Karpas-422 (cell line): ENCODE results near the gene OBSCN. TPM values are rescaled to one million over a fixed set of nuclear protein-coding genes. Genes with fewer than 3 reads are reported as not detected.

Experiments used
- DNase-seq: peaks from one replicate; pipeline ENCODE4 v3.0.0-alpha.2; 2015
- H2AFZ ChIP-seq: fragments of 200-600 bp; sonication (generic); 2 replicates; pipeline ENCODE4 v1.6.1; 2014; ENCODE audit warnings: antibody characterized with exemption, low read length, mixed read lengths
- H3K27ac ChIP-seq: fragments of 200-600 bp; sonication (generic); 2 replicates; pipeline ENCODE4 v1.5.1; 2014; ENCODE audit warnings: mild to moderate bottlenecking, low read length, moderate library complexity
- H3K27me3 ChIP-seq: fragments of 200-600 bp; sonication (generic); 2 replicates; pipeline ENCODE4 v1.6.1; 2014; ENCODE audit warnings: low read length, mixed read lengths
- H3K36me3 ChIP-seq: fragments of 200-600 bp; sonication (generic); 2 replicates; pipeline ENCODE4 v1.6.1; 2014; ENCODE audit warnings: low read length, mixed read lengths; ENCODE audit not compliant: insufficient read depth
- H3K4me1 ChIP-seq: fragments of 200-600 bp; sonication (generic); 2 replicates; pipeline ENCODE4 v1.6.1; 2014; ENCODE audit warnings: mild to moderate bottlenecking, low read length, mixed read lengths
- H3K4me2 ChIP-seq: fragments of 200-600 bp; sonication (generic); 2 replicates; pipeline ENCODE4 v1.6.1; 2014; ENCODE audit warnings: low read length, low read depth, mild to moderate bottlenecking; ENCODE audit not compliant: poor library complexity, severe bottlenecking
- H3K4me3 ChIP-seq: fragments of 200-600 bp; sonication (generic); 2 replicates; pipeline ENCODE4 v1.5.1; 2014; ENCODE audit warnings: mild to moderate bottlenecking, antibody characterized with exemption, low read length, mixed read lengths
- H3K79me2 ChIP-seq: fragments of 200-600 bp; sonication (generic); 2 replicates; pipeline ENCODE4 v1.6.1; 2014; ENCODE audit warnings: mild to moderate bottlenecking, low read length, mixed read lengths
- H3K9ac ChIP-seq: fragments of 200-600 bp; sonication (generic); 2 replicates; pipeline ENCODE4 v1.6.0; 2014; ENCODE audit warnings: low read length
- H3K9me2 ChIP-seq: fragments of 200-600 bp; sonication (generic), shearing (Covaris generic); replicated peaks from 2 replicates; pipeline ENCODE4 v1.6.0; 2014; ENCODE audit warnings: mild to moderate bottlenecking, low read length, moderate library complexity; ENCODE audit not compliant: insufficient read depth
- H3K9me3 ChIP-seq: fragments of 300-700, 200-600 bp; sonication (generic); 2 replicates; pipeline ENCODE4 v1.6.1; 2014; ENCODE audit warnings: low read length, mixed read lengths
- H4K20me1 ChIP-seq: fragments of 200-600 bp; sonication (generic); 2 replicates; pipeline ENCODE4 v1.6.1; 2014; ENCODE audit warnings: mild to moderate bottlenecking, antibody characterized with exemption, low read length, low read depth; ENCODE audit not compliant: insufficient read depth
- total RNA-seq: library from RNA; depleted of rRNA; stranded (reverse); fragments of >200 nt; shearing (Covaris generic); gene quantifications from 2 replicates; pipeline ENCODE4 v1.2.3, GENCODE V29; 2014; ENCODE audit warnings: low replicate concordance

The OBSCN gene
- total RNA-seq, 1 experiment from 2014 or later, result 17.5 TPM

GRCh38 chr1:228368801-228369607, 161.2 kb downstream of the OBSCN start:
- Histone ChIP-seq H3K79me2 (no peaks in the 10 kb centered on the region), H3K27ac (no peak overlapping the region), H3K4me1 (peaks cover 23% of the 10 kb centered on the region), H4K20me1 (peaks cover 6% of the 10 kb centered on the region; the same call in 1 of the 2 replicates), H3K27me3 (no peaks in the 10 kb centered on the region), H2AFZ (no peak overlapping the region), H3K4me2 (no peak overlapping the region), H3K9ac (no peak overlapping the region), H3K36me3 (no peaks in the 10 kb centered on the region), H3K9me3 (no peaks in the 10 kb centered on the region), H3K9me2 (no peaks in the 10 kb centered on the region), H3K4me3 (no peak overlapping the region)
- no peak for DNase-seq

DNA sequence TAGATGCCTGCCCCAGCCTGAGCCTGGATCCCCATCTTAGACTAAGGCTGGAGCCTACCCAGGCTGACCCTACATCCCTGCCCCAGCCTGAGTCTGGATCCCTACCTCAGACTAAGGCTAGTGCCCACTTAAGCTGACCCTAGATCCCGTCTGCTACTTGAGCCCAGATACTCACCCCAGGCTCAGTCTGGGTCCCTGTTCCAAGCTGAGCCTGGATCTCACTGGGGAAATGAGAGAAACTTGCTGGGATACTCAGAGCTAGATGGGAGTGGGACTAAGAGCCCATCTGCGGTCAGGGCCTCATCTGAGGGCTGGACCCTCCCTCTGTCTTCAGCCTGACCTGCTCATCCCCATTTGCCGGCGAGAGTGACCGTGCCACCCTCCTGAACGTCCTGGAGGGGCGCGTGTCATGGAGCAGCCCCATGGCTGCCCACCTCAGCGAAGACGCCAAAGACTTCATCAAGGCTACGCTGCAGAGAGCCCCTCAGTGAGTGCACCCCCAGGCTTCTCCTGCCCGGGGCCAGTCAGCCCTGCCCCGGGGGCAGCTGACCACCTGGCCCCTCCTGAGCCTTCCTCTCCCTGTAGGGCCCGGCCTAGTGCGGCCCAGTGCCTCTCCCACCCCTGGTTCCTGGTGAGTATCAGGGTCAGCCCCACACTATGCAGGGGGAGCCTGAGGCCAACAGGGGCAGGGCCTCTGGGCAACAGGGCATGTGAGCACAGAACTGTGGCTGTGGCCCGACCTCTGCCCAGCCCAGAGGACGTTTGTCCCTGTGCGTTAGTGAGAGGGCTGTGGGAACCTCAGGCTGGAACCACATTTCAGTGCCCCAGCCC, 162.0 kb downstream of the OBSCN start:
- H3K4me3 ChIP-seq, result no peak overlapping the region
- H3K9me2 ChIP-seq, result no peaks in the 10 kb centered on the region
- DNase-seq, result no peak
- no peaks in the 10 kb centered on the region for H3K79me2 ChIP-seq
- no peak overlapping the region for H3K4me2 ChIP-seq
- H2AFZ ChIP-seq, result no peak overlapping the region
- H3K27ac ChIP-seq, result no peak overlapping the region
- no peaks in the 10 kb centered on the region for H3K36me3 ChIP-seq
- no peaks in the 10 kb centered on the region for H3K27me3 ChIP-seq
- no peak overlapping the region for H3K9ac ChIP-seq
- peaks cover 23% of the 10 kb centered on the region for H3K4me1 ChIP-seq
- H4K20me1 ChIP-seq, result peaks cover 6% of the 10 kb centered on the region; the same call in 1 of the 2 replicates
- no peaks in the 10 kb centered on the region for H3K9me3 ChIP-seq

DNA sequence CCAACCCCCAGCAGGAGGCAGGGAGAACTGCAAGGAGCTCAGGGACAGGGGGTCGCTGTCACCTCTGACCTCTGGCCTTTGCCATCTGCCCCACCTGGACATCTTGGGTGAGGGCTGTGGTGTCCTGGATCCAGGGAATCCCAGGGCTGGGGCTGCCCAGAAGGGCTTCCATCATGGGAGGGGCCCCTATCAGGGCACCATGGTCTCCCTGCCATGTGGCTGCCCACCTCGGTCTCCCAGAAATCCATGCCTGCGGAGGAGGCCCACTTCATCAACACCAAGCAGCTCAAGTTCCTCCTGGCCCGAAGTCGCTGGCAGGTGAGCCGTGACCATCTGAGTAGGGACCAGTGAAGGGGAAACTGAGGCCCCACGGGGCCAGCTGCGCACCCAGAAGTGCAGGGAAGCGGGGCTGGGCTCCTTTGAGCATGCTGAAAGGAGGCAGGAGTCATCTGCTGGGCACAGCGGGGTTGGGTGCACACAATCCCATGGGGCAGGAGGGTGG, 162.6 kb downstream of the OBSCN start:
- no peaks in the 10 kb centered on the region for H3K79me2 ChIP-seq
- H3K4me2 ChIP-seq, result no peak overlapping the region
- H3K9ac ChIP-seq, result no peak overlapping the region
- peaks cover 23% of the 10 kb centered on the region for H3K4me1 ChIP-seq
- peaks cover 6% of the 10 kb centered on the region; the same call in 1 of the 2 replicates for H4K20me1 ChIP-seq
- H3K4me3 ChIP-seq, result no peak overlapping the region
- no peak overlapping the region for H3K27ac ChIP-seq
- no peaks in the 10 kb centered on the region for H3K27me3 ChIP-seq
- H3K9me2 ChIP-seq, result no peaks in the 10 kb centered on the region
- no peaks in the 10 kb centered on the region for H3K9me3 ChIP-seq
- DNase-seq, result no peak
- H3K36me3 ChIP-seq, result no peaks in the 10 kb centered on the region
- H2AFZ ChIP-seq, result no peak overlapping the region

GRCh38 chr1:228370941-228371740, 163.3 kb downstream of the OBSCN start:
- Histone ChIP-seq H3K9ac (no peak overlapping the region), H3K4me3 (no peak overlapping the region), H3K9me3 (no peaks in the 10 kb centered on the region), H3K4me1 (peaks cover 23% of the 10 kb centered on the region), H3K79me2 (no peaks in the 10 kb centered on the region), H3K9me2 (no peaks in the 10 kb centered on the region), H3K27me3 (no peaks in the 10 kb centered on the region), H3K36me3 (no peaks in the 10 kb centered on the region), H2AFZ (no peak overlapping the region), H4K20me1 (peaks cover 6% of the 10 kb centered on the region; the same call in 1 of the 2 replicates), H3K4me2 (no peak overlapping the region), H3K27ac (no peak overlapping the region)
- no peak for DNase-seq

GRCh38 chr1:228371741-228372182, 163.9 kb downstream of the OBSCN start:
- Histone ChIP-seq H3K4me1 (peaks cover 23% of the 10 kb centered on the region), H2AFZ (no peak overlapping the region), H3K27me3 (no peaks in the 10 kb centered on the region), H3K27ac (no peak overlapping the region), H3K4me2 (no peak overlapping the region), H3K36me3 (no peaks in the 10 kb centered on the region), H3K9me3 (no peaks in the 10 kb centered on the region), H3K4me3 (no peak overlapping the region), H3K9ac (no peak overlapping the region), H3K79me2 (no peaks in the 10 kb centered on the region), H3K9me2 (no peaks in the 10 kb centered on the region), H4K20me1 (peaks cover 6% of the 10 kb centered on the region; the same call in 1 of the 2 replicates)
- no peak for DNase-seq

- H3K36me3 ChIP-seq, result no peaks in the 10 kb centered on the region
- H3K27ac ChIP-seq, result no peak overlapping the region
- H3K27me3 ChIP-seq, result no peaks in the 10 kb centered on the region
- H3K4me2 ChIP-seq, result no peak overlapping the region
- no peaks in the 10 kb centered on the region for H3K79me2 ChIP-seq
- no peaks in the 10 kb centered on the region for H3K9me3 ChIP-seq
- DNase-seq, result no peak
- H4K20me1 ChIP-seq, result peaks cover 6% of the 10 kb centered on the region; the same call in 1 of the 2 replicates
- no peaks in the 10 kb centered on the region for H3K9me2 ChIP-seq
- H3K9ac ChIP-seq, result no peak overlapping the region
- H3K4me1 ChIP-seq, result peaks cover 23% of the 10 kb centered on the region
- no peak overlapping the region for H2AFZ ChIP-seq
- no peak overlapping the region for H3K4me3 ChIP-seq
Observed at GRCh38 chr1:228372183-228373003, 164.5 kb downstream of the OBSCN start.

GRCh38 chr1:228373004-228373680, 165.3 kb downstream of the OBSCN start:
- no peak for DNase-seq
- Histone ChIP-seq H3K4me2 (no peak overlapping the region), H3K4me3 (no peak overlapping the region), H3K79me2 (no peaks in the 10 kb centered on the region), H3K27ac (no peak overlapping the region), H3K9me2 (no peaks in the 10 kb centered on the region), H2AFZ (no peak overlapping the region), H3K9me3 (no peaks in the 10 kb centered on the region), H4K20me1 (peaks cover 6% of the 10 kb centered on the region; the same call in 1 of the 2 replicates), H3K27me3 (no peaks in the 10 kb centered on the region), H3K36me3 (no peaks in the 10 kb centered on the region), H3K4me1 (peaks cover 16% of the 10 kb centered on the region), H3K9ac (no peak overlapping the region)
